Peyer's patch (tissue), 4 donors: Measurements from ENCODE around the gene AFAP1L1. TPM values are rescaled to one million over a fixed set of nuclear protein-coding genes. Genes with fewer than 3 reads are reported as not detected.

Source experiments
- DNase-seq, 3 donors: peaks; one replicate each; pipeline ENCODE4 v3.0.0-alpha.2; 2017 to 2019
- H3K27ac ChIP-seq, 4 donors: fragments of 200-600 bp; sonication (generic); one replicate each; pipeline ENCODE4 v1.5.1; 2016 to 2019
- H3K27me3 ChIP-seq, 2 donors: fragments of 200-600 bp; sonication (generic); one replicate each; pipeline ENCODE4 v1.5.1; 2019
- H3K36me3 ChIP-seq, 3 donors: fragments of 200-600 bp; sonication (generic); one replicate each; pipeline ENCODE4 v1.5.1; 2016 to 2019
- H3K4me1 ChIP-seq, 4 donors: fragments of 200-600 bp; sonication (generic); one replicate each; pipeline ENCODE4 v1.5.1; 2016 to 2019
- H3K4me3 ChIP-seq, 4 donors: fragments of 200-600 bp; sonication (generic); 1 replicate in 3 of 4; 2 replicates in 1 of 4; pipeline ENCODE4 v1.5.1; 2016 to 2019; ENCODE audit warnings: mild to moderate bottlenecking in 1 of 4
- H3K9me3 ChIP-seq, 4 donors: fragments of 200-600 bp; sonication (generic); one replicate each; pipeline ENCODE4 v1.5.1; 2016 to 2019; ENCODE audit warnings: mild to moderate bottlenecking in 1 of 4
- POLR2A ChIP-seq, 2 donors: fragments of 450-650 bp; IDR thresholded peaks; one replicate each; pipeline ENCODE4 v1.5.1; 2017; ENCODE audit warnings: antibody characterized with exemption in 2 of 2, mild to moderate bottlenecking in 2 of 2, moderate library complexity in 2 of 2
- total RNA-seq, 4 donors: library from RNA; depleted of rRNA; stranded (reverse); fragments of >200 nt; gene quantifications; one replicate each; pipeline ENCODE4 v1.1.0, GENCODE V29; 2016
- TF ChIP-seq, protein P1 (sequence below), 6 experiments: fragments of 450-650 bp in 4 of 6; fragments of 200-600 bp in 2 of 6; sonication (generic) in 1 of 6; IDR thresholded peaks; one replicate each; pipeline ENCODE4 v1.5.1; 2017 to 2019; ENCODE audit warnings: antibody characterized with exemption in 6 of 6, mild to moderate bottlenecking in 3 of 6, moderate library complexity in 1 of 6

The AFAP1L1 gene
- total RNA-seq, 4 donors from 2014 or later: 3.3 to 14.9 (median 4.9) TPM

DNA sequence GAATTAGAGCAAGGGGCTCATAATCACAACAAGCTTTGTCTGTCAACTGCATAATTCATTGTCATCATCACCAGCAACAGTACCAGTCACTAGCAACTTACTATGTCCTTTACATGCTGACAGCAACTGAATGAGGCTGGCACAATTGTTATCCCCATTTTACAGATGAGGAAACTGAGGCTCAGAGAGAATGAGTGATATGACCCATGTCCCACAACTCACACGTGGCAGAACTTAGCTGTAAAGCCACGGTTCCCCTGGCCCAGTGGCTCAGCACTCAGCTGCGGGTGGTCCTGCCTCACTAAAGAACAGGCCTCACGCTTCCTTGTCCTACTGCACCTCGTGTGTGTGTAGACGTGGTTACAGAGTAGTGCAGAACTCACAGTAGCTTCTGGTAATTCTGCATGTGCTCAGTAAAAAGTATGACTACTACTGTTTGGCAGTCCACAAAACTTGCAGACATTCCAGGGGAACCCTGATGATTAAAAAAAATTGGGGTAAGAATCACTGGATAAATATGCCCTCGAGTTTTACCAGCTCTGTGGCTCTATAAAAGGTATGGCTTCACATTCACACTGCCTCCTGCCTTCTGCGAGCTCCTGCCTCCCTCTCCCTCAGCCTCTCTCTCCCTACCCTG lies 30.2 kb downstream of the AFAP1L1 start:
- H3K36me3 ChIP-seq: no peaks in the 10 kb centered on the region
- no peak overlapping the region for H3K27ac ChIP-seq
- H3K4me3 ChIP-seq: no peak overlapping the region
- no peaks in the 10 kb centered on the region for H3K27me3 ChIP-seq
- TF ChIP-seq, protein P1, sequence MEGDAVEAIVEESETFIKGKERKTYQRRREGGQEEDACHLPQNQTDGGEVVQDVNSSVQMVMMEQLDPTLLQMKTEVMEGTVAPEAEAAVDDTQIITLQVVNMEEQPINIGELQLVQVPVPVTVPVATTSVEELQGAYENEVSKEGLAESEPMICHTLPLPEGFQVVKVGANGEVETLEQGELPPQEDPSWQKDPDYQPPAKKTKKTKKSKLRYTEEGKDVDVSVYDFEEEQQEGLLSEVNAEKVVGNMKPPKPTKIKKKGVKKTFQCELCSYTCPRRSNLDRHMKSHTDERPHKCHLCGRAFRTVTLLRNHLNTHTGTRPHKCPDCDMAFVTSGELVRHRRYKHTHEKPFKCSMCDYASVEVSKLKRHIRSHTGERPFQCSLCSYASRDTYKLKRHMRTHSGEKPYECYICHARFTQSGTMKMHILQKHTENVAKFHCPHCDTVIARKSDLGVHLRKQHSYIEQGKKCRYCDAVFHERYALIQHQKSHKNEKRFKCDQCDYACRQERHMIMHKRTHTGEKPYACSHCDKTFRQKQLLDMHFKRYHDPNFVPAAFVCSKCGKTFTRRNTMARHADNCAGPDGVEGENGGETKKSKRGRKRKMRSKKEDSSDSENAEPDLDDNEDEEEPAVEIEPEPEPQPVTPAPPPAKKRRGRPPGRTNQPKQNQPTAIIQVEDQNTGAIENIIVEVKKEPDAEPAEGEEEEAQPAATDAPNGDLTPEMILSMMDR (IDR thresholded peaks at IDR 0.05): no peak
- peaks cover 0 to 3% (median 0%) of the 10 kb centered on the region in 4 donors for H3K4me1 ChIP-seq
- H3K9me3 ChIP-seq: no peaks in the 10 kb centered on the region
- DNase-seq: no peak

DNA sequence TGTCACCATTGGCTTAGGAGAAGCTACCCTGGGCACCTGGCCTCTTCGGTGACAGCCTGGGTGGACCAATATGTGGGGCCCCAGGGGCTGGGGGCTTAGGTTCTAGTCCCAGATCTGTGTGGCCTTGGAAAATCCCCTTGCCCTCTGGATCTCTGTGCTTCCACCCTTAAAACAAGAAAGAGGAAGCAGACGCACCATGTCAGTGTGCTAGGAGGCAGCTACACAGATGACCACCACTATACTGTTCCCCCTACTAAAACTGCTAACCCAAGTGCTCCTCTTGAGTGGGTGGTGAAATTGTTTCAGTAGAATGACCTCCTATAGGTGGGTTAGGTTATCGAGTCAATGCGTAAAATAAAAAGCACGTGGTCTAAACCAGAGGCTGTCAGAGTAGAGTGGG lies 31.0 kb downstream of the AFAP1L1 start:
- TF ChIP-seq, protein P1 (IDR thresholded peaks at IDR 0.05): no peak
- no peak for TF ChIP-seq POLR2A (IDR thresholded peaks at IDR 0.05)
- H3K27me3 ChIP-seq: no peaks in the 10 kb centered on the region
- peaks cover 0 to 3% (median 0%) of the 10 kb centered on the region in 4 donors for H3K4me1 ChIP-seq
- DNase-seq: no peak
- H3K27ac ChIP-seq: no peak overlapping the region
- no peaks in the 10 kb centered on the region for H3K36me3 ChIP-seq
- no peak overlapping the region for H3K4me3 ChIP-seq
- H3K9me3 ChIP-seq: no peaks in the 10 kb centered on the region

DNA sequence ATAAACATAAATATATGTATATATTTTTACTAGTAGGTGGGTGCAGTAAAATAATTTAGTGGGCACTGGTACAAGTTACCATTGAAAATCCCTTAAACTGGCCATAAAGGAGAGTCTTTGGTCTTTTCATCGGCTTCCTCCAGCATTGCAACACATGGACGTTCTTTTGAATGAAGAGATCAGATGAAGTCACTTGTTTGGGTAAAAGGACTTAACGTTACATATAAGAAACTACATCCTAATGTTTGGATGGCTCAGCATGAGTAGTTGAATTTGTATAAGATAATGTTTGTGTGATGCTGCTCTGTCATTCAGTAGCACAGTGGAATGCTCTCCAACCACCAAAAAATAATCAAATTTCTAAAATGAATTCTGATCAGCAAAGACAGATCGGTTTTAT lies 31.6 kb downstream of the AFAP1L1 start:
- Histone ChIP-seq H3K36me3 (no peaks in the 10 kb centered on the region), H3K4me1 (peaks cover 0 to 3% (median 0%) of the 10 kb centered on the region in 4 donors), H3K27me3 (no peaks in the 10 kb centered on the region), H3K27ac (no peak overlapping the region), H3K4me3 (no peak overlapping the region), H3K9me3 (no peaks in the 10 kb centered on the region)
- no peak for TF ChIP-seq POLR2A (IDR thresholded peaks at IDR 0.05)
- TF ChIP-seq, protein P1 (IDR thresholded peaks at IDR 0.05): no peak
- DNase-seq: no peak

DNA sequence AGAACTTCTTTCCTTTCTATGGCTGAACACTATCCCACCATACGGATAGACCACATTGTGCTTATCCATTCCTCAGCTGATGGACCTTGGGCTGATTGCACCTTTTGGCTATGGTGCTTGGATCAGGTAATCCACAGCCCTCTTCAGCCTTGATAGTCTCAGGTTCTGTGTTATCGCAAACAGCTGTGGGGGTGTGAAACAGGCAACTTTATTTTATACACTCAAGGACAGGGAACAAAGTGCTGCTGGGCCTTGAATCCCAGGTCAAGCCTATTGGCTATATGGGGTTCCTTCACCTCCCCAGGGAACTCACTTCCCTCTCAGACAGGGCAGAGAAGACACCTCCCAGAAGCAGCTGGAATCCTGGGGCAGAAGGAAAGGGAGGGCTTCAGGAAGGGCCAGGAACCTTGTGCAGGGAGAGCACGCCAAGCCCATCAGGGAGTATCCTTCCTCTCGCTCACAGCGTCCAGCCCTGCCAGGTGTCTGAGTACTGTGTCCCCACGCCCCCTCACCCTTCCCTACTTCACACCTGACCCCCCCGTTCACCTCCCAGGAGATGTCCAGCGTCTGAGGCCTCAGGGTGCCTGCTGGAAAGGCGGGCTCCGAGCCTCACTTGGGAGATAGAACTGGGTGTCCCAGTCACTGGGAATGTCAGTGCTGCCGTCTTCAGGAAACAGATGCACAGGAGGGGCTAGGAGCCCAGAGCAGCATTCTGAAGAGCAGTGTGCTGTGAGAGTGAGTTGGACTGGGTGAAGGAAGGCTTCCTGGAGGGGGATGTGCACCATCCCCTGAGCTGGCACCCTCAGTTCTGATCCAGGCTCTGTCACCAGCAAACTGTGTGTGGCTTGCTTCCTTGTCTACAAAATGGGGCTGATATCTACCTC lies 32.8 kb downstream of the AFAP1L1 start:
- no peaks in the 10 kb centered on the region for H3K9me3 ChIP-seq
- peaks cover 0 to 3% (median 0%) of the 10 kb centered on the region in 4 donors for H3K4me1 ChIP-seq
- no peak overlapping the region for H3K4me3 ChIP-seq
- peak overlapping the region in 1 of 4 donors; percentile 46 for H3K27ac ChIP-seq
- H3K27me3 ChIP-seq: no peaks in the 10 kb centered on the region
- H3K36me3 ChIP-seq: no peaks in the 10 kb centered on the region
- no peak for TF ChIP-seq POLR2A (IDR thresholded peaks at IDR 0.05)
- TF ChIP-seq, protein P1 (IDR thresholded peaks at IDR 0.05): no peak
- DNase-seq: no peak

DNA sequence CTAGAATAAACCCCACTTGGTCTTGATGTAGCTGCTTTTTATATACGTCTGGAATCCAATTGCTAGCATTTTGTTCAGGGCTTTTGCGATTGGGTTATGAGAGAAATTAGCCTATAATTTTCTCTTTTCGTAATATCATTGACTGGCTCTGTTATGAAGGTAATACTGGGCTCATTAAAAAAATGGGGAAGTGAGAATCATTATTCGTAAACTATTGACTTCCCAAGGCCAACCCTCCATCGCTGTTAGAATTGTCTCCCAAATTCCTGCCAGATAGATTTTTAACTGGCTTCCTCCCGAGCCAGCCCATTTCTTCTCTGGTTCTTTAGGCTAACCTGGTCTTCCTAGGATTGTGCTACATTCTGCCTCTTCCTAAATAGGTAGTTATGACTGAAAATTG lies 37.7 kb downstream of the AFAP1L1 start:
- Histone ChIP-seq H3K36me3 (no peaks in the 10 kb centered on the region), H3K9me3 (no peaks in the 10 kb centered on the region), H3K27ac (no peak overlapping the region), H3K4me3 (no peak overlapping the region), H3K27me3 (no peaks in the 10 kb centered on the region), H3K4me1 (no peaks in the 10 kb centered on the region)
- no peak for TF ChIP-seq POLR2A (IDR thresholded peaks at IDR 0.05)
- TF ChIP-seq, protein P1 (IDR thresholded peaks at IDR 0.05): no peak
- no peak for DNase-seq
